Neural crest cell (in vitro differentiated cells): ENCODE measurements around the gene STK38L. TPM values are rescaled to one million over a fixed set of nuclear protein-coding genes. Genes with fewer than 3 reads are reported as not detected.

Experiments used
- DNase-seq: peaks from one replicate; pipeline ENCODE4 v3.0.0; 2021; ENCODE audit warnings: low read depth, mixed read lengths, low spot score
- H3K27ac Mint-ChIP-seq: one replicate; pipeline ENCODE4 v1.8.0; 2021; ENCODE audit warnings: mild to moderate bottlenecking, mixed read lengths; ENCODE audit not compliant: unreplicated experiment
- H3K27me3 Mint-ChIP-seq: 2 replicates; pipeline ENCODE4 v1.8.0; 2021; ENCODE audit warnings: low read depth, mild to moderate bottlenecking, mixed read lengths
- H3K36me3 Mint-ChIP-seq: 2 replicates; pipeline ENCODE4 v1.8.0; 2021; ENCODE audit warnings: low read depth, mild to moderate bottlenecking, mixed read lengths
- H3K4me1 Mint-ChIP-seq: 2 replicates; pipeline ENCODE4 v1.8.0; 2021; ENCODE audit warnings: mixed read lengths
- H3K4me3 Mint-ChIP-seq: one replicate; pipeline ENCODE4 v1.8.0; 2021; ENCODE audit warnings: mild to moderate bottlenecking, mixed read lengths
- H3K9me3 Mint-ChIP-seq: 2 replicates; pipeline ENCODE4 v1.8.0; 2021; ENCODE audit warnings: mixed read lengths
- CTCF ChIP-seq: fragments of 200-600 bp; sonication (generic); conservative IDR thresholded peaks from 2 replicates; pipeline ENCODE4 v1.5.0; 2021; ENCODE audit warnings: antibody characterized with exemption, mild to moderate bottlenecking
- total RNA-seq: library from RNA; stranded (reverse); gene quantifications from 2 replicates; pipeline ENCODE4 v1.2.1, GENCODE V29; 2021

The STK38L gene
- total RNA-seq, 1 donor from 2014 or later = 29.9 TPM

GRCh38 chr12:27257104-27257843 lies 13.2 kb downstream of the STK38L start:
- no peaks in the 10 kb centered on the region for H3K9me3 Mint-ChIP-seq

GRCh38 chr12:27260746-27261145 lies 16.7 kb downstream of the STK38L start:
- Mint-ChIP-seq H3K4me1 (peaks cover 29% of the 10 kb centered on the region), H3K27ac (peak overlapping the region; percentile 52), H3K4me3 (no peak overlapping the region)

More at GRCh38 chr12:27257104-27257843, 13.2 kb downstream of the STK38L start:
- TF ChIP-seq CTCF = no peak
- no peak for DNase-seq
- Mint-ChIP-seq H3K27ac (no peak overlapping the region), H3K4me1 (peaks cover 29% of the 10 kb centered on the region), H3K4me3 (no peak overlapping the region), H3K36me3 (peaks cover 6% of the 10 kb centered on the region), H3K27me3 (no peaks in the 10 kb centered on the region)

GRCh38 chr12:27261866-27262265 lies 17.8 kb downstream of the STK38L start:
- peaks cover 6% of the 10 kb centered on the region for H3K36me3 Mint-ChIP-seq
- H3K27ac Mint-ChIP-seq = no peak overlapping the region
- TF ChIP-seq CTCF = no peak
- H3K4me1 Mint-ChIP-seq = peaks cover 29% of the 10 kb centered on the region
- no peaks in the 10 kb centered on the region for H3K27me3 Mint-ChIP-seq
- no peak for DNase-seq
- no peak overlapping the region for H3K4me3 Mint-ChIP-seq
- H3K9me3 Mint-ChIP-seq = no peaks in the 10 kb centered on the region

More at GRCh38 chr12:27260746-27261145, 16.7 kb downstream of the STK38L start:
- DNase-seq = no peak
- peaks cover 10% of the 10 kb centered on the region for H3K36me3 Mint-ChIP-seq
- no peak for TF ChIP-seq CTCF
- H3K9me3 Mint-ChIP-seq = no peaks in the 10 kb centered on the region
- no peaks in the 10 kb centered on the region for H3K27me3 Mint-ChIP-seq

- Mint-ChIP-seq H3K4me1 (peaks cover 14% of the 10 kb centered on the region), H3K4me3 (no peak overlapping the region), H3K27ac (no peak overlapping the region), H3K36me3 (peaks cover 12% of the 10 kb centered on the region), H3K27me3 (no peaks in the 10 kb centered on the region), H3K9me3 (peaks cover 8% of the 10 kb centered on the region)
- no peak for TF ChIP-seq CTCF
- no peak for DNase-seq
Observed at GRCh38 chr12:27270148-27270547, 26.1 kb downstream of the STK38L start.

- TF ChIP-seq CTCF = no peak
- Mint-ChIP-seq H3K9me3 (peaks cover 8% of the 10 kb centered on the region), H3K4me3 (no peak overlapping the region), H3K36me3 (peaks cover 12% of the 10 kb centered on the region), H3K27ac (no peak overlapping the region), H3K27me3 (no peaks in the 10 kb centered on the region), H3K4me1 (peaks cover 20% of the 10 kb centered on the region)
- DNase-seq = no peak
Observed at GRCh38 chr12:27271206-27271605, 27.1 kb downstream of the STK38L start.
